GM19238 (cell line): ENCODE measurements around the gene MED12L.

Source experiments
- DNase-seq: peaks from one replicate; pipeline ENCODE4 v3.0.0; 2011; ENCODE audit warnings: low spot score; ENCODE audit not compliant: insufficient read length

MED12L gene

DNA sequence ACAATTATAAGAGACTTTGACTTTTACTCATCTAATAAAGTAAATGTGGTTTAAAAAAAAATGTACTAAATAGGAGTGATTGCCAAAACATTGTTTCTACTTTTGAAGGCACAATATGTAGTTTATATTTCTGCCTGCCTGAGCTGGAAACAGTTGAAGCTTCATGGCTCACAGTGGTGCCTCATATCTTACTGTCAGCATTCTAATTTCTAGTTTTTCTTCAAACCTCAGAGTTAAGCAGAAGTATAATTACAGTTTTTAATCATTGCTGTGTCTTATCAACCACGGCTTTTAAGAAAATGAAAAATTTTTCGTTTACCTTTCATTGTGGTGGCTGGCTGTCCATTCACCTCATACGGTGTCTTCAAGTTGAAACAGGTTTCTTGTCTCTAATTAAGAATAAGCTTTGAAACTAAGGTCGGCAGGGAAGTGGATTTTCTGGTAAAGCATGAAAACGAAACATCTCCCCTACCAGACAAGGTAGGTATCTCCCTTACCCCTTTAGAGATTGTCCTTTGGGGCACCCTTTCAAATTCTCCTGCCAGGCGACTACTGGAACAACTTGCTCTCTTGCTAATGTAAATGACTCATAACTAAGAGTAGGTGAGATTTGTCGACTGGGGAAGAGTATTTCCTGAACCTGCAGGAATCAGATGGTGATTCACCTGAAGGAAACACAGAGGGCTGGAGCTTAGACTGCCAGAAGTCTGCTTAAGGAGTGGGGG is 231.0 kb downstream of the MED12L start, which contains the start of gene GPR87:
Gene GPR87 (minus strand): TSS at position 554 of the 725 bp plus-strand sequence. CDS start 16,720 bp downstream, outside the sequence.
- DNase-seq: no peak

DNA sequence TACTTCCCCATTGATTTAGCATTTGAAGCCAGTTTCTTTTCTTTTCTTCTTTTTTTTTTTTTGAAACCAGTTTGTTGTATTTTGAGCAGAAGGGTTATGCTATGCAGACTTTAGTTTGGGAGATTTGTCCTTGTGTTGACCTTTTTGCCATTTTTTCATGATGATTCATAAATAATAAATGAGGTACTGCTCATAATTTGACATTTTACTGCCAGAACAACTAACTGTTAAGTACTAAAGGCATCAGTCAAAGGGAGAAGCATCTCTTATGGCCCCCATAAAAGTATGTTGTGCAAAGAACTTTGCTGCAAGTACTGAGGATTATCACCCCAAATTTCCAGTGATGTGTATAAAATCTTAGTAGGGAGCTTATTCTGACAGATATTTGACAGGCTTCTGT is 232.8 kb downstream of the MED12L start:
- no peak for DNase-seq

DNA sequence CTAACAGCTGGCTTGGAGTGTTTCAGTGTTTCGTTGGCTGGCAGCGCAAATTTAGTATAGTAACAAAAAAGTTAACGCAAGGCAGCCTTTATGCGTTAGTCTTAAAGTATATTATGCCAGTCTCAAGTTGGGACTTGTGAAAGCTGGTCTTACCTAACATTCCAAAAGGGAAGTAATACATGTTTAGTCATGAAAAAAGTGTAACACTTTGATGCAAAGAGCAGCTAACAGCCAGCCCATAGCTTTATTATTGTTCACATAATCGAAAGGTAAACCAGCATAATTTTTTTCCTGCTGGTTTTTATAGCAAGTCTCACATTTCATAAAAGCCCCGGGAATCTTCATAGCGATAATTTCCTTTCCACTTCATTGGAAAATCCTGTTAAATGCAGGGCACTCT is 233.5 kb downstream of the MED12L start:
- no peak for DNase-seq

DNA sequence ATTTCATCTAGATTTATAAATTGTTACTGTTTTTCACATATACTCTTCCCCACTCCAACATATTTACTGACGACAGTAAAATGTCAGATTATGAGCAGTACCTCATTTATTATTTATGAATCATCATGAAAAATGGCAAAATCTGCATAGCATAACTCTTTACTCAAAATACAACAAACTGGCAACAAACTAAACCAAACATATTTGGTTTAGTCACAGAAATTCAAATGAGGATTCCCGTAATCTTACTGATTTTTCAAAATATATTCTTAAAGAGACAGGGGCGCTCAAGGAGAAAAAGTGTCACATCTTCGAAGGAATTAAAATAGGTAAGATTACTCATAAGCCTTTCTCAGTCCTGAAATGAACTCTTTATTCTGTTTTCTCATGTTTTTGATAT is 234.2 kb downstream of the MED12L start:
- DNase-seq: no peak

DNA sequence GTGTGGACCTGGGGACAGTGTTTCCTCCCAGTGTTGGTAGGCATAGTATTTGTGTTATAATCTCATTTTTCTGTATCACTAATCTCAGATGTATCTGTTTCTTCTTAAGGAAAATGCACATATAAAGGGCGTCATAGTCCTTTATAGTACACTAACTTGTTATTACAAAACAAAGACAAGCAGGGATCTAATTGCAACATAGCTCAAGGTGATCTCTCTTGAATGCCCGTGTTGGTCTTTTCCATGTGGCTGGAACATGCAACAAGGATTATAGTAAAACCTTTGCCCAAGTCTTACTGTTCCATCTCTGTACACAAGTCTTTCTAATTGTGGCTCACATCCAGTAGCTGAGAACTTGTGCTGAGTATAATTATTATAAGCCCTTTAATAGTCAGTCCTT is 234.7 kb downstream of the MED12L start:
- DNase-seq: no peak

DNA sequence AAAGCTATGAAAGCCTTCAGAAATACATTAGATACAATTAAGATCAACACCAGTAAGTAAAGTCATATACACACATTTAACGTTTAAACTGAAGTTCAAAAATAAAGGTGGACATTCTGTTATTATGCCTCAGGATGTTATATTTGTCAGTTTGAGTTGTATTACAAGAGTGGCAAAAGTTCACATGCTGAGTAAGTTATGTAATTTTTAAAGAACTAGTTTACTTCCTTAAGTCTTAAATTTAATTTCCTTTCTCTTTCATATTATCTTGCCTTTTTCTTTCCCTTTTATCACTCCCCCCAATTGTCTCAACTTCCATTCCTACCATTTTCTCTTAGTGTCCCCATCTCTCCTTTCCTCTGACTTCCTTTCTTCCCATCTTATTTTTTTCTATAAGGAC is 236.1 kb downstream of the MED12L start:
- DNase-seq: no peak

DNA sequence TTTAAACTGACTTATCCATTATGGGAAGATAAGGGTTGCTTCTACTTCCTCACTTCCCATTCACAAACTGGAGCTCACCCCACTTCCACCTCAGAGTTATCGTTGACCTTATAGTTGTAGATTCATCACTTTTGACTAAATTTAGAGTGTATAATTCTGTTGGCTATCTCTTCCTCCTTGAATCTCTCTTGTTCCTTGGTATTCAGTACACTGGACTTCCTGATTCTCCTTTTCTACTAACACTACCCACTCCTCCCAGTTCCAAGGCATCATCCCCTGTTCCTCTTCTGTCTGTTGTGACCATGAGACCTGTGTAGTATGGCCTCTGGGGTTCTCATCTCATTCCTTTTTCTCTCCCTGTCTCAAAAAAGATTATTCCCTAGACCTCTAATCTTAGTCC is 237.0 kb downstream of the MED12L start:
- no peak for DNase-seq

DNA sequence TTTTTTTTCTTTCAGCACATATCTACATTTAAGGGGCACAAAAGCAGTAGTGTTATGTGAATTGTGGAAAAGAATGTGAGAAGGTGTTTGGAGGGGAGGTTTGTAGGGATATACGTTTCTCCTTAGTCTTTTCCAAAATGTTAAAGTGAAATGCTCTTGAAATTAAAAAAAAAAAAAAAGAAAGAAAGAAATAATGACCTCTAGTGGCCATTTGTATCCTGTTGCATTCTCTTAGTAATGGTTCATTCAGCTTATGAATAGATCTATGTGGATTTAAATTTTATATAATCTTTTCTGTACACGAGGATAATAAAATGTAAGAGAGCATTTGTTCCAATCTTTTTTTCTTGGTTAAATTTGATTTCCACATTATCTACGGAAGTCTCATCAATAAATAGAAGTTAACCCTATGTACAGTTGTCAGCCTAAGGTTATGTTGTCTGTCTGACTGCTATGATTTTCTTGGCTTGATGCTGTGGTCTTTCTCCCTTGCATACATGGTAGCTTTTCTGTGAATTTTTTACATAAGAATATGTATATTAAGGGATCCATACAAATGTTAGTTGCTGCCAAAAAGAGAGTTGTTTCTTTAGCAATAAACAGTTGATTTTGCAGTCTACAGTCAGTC is 242.2 kb downstream of the MED12L start:
- DNase-seq: no peak

DNA sequence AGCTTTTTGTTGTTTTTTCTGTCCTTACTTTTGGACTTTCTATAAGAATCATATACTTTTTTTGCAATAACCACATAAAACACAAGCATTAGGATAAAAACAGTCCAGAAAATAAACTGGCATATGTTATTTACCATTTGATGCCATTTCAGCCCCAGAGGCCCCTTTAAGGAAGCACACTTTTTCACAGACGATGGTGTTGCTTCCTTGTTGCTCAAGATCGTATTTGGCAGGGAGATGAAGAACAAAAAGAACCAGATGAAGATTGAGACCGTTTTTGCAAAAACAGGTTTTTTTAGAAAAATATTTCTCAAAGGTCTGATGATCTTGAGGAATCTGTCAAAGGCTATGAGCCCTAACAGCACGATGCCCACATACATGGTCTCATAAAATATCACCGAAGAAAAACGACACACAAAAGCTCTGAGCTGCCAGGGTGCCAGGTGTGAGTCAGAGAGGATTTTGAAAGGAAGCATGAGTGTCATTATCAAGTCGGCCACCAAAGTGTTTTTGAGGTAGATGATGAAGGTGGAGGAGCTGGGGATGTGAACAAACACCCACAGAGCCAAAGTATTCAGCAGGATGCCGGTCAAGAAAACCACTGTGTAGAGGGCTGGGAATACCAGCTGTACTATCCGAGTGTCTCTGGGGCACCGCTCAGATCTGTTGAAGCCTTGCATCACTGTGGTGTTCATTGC is 243.0 kb downstream of the MED12L start:
- no peak for DNase-seq

DNA sequence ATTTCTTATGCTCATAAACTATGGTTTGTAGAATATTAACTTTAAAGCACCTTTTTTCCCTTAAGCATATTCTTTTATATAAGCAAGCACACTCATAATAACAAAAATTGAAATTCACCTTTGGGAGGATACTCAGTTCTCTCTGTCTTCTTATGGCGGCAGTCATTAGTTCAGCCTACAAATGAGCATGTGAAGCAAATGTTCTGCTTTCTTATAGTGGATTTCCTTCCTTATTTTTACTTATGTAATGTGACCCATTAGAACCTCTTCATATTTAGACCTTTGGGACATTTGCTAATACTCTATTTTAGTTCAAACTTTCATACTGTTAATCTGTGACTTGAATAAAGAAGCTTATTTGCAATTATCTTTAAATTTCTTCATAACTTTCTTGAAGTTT is 243.9 kb downstream of the MED12L start, which contains the start of gene P2RY13:
Gene P2RY13 (minus strand): TSS at position 187 of the 400 bp plus-strand sequence. CDS start 21 bp downstream, at position 166.
- DNase-seq: no peak

DNA sequence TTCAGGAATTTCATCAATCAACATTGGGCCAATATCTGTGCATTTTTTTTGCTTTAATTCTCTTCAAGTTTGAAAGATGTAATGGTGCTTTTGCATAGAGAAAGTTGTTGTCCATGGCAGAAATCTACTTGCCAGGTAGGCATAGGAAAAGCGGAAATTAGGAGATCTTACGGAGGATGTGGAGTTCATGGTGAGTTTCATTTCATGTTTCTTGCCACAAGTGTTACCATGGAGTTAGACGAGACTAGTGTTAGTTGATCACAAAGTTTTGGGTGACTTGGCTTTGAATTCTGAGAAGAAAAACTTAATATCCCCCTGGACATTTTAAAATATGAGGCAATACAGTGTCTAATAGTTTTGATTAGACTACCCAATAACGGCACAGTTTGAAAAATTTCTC is 244.9 kb downstream of the MED12L start:
- DNase-seq: no peak

DNA sequence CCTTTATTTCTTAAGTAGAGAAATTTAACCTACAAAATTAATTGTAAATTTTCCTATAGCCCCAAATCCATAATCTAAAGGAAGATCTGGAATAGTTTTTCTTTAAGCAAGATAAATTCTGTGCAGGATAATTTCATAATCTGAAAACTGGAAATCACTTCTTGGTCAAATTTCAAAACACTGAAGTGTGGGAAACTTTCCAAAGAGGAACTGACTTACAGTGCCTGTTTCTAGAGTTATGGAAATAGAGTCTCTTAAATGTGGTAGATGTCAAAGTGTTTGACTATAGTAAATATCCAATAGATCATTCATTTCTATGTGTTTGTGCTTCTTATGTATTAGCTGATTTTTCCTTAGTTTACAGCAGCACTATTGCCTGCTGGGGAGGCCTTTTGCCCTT is 245.4 kb downstream of the MED12L start:
- no peak for DNase-seq

DNA sequence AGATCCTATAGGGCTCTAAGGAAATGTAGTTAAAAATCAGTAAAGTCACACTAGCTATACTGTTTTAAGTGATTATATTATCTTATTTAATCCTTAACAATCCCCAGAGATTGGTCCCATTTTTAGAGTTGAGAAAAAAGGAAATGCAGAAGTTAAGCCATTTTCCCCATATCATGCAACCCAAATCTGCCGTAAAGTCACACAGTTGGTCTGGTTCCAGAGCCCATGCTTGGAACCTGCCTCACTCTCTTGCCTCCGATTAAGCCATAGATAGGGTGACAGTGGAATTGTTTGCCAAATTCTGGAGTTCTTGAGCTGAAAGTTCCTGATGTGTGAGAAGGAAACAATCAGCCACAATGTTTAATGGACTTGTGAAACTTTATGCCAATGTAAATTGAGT is 246.2 kb downstream of the MED12L start:
- DNase-seq: no peak

DNA sequence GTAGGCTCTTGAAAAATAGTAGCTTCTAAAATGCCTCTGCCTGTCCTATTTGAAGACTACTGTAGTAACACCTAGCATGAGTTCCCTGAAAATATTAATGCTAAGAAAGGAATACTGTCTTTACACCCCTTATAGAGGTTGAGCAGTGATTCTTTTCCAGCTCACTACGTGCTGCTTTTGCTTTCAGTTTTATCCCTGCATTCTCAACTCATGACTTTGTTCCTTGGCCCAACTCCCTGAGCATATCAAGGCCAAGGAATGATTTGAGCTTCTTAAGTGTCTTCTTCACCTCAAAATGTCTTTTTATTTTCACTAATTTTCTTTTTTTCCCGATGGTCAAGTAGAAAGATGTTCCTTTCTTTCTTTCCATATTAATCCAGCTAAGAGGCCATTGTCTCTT is 260.4 kb downstream of the MED12L start:
- no peak for DNase-seq

DNA sequence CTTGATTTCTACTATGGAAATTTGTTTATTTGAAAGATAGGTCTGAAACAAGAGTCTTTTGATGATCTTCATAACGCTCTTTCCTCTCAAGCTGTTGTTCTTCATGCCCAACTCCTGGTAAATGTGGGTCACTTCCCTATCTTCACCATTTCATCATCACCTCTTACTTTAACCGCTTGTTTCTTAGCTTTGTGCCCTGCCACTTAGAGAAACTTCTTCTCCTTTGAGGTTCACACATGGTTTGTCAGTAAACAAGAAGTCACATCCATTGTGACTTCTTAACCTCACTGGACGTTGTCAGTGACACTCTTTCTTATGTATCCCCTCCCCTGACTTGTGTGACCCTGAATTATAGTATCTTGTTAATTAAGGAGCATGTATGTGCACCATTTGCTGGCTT is 260.8 kb downstream of the MED12L start:
- DNase-seq: no peak

DNA sequence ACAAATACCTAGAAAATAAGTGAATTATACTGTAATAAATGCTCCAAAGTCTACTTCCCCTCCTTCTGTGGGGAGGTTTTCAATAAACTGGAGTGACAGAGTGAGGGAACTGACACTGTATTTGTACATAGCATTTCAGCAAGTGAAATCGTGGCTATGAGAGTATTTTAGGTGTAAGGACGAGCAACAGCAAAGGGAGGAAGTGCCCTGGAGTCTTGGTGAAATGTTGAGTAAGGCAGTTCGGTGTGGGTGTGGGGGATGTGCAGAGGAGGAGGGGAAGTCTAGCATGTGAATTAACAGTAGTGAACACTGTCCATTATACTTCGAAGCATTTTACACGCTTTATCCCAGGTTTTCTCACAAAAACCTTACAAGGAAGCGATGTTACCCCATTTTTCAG is 262.0 kb downstream of the MED12L start:
- no peak for DNase-seq

DNA sequence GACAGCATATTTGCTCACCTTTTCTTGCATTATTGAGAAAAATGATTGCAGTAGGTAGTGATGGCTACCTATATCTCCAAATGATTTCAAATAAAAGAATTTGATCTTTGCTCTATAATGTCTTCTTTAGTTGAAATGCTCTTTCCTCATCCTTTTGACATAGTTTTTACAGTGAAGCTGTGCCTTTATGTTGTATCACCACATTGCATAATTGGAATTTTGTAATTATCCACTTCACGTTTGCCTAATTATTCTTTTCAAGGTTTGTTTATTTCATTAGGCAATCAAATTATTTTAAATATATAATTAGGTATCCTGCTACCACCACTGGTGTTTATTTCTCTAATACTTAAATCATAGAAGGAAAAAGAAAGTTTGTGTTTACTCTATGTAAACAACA is 265.2 kb downstream of the MED12L start:
- DNase-seq: no peak

DNA sequence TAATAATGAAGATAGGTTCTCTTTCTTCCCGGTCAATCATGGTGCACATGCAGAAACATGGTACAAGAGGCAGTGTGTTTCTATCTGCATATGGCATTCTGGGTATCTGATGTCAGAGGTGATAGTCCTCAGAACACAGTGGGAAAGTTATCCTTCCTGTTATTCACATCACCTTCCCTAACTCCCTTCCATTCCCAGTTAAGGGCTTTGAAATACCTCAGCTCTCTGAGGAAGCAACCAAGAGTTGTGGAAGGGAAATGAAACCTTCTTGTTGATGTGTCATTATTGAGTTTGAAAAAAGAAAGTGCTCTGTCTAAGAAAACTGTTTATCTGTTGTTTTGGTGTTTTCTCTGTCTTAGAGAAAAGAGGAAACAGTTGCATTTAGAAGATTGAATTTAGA is 265.8 kb downstream of the MED12L start:
- no peak for DNase-seq

DNA sequence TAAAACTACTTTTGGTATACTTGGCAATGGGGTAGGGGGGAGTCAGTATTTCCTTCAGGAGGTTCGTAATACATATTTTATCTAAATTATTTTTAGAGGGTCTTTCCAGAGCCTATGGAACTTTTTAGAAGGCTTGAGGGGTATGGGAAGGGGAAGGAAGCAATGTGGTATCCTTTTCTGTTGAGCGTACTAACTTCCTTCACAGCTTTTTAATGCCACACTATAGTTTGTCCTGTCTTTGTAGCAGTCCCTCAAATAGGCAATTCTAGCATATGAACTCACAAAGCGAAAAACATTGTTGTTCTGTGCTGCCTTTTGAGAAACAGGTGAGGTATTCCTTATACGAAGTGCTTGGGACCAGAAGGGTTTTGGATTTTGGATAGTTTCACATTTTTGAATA is 266.2 kb downstream of the MED12L start:
- no peak for DNase-seq

DNA sequence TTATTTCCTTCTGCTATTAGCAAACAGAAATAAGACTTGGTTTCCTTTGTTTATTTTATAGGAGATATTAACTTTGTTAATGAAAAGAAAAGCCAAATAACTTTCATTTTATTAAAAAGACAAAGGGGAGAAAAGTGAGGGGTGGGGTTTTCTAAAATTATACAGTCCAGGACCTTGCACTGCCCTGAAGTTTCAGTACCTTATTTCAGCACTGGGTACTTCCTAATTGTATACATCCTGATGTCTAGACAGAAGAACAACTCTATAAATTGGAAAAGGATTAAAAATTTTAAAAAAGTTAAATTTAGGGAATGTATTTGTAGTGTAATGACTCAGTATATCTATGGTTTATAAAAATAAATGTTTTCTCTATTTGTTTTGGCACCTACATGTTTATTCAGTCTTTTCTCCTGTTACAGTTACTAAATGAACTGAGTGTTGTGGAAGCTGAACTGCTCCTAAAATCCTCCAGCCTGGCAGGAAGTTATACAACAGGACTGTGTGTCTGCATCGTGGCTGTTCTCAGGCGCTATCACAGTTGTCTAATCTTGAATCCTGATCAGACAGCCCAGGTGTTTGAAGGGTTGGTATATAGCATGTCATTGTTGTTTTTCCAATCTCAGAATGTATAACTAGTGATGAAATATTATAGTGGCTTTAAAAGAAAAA is 271.5 kb downstream of the MED12L start:
- DNase-seq: no peak

DNA sequence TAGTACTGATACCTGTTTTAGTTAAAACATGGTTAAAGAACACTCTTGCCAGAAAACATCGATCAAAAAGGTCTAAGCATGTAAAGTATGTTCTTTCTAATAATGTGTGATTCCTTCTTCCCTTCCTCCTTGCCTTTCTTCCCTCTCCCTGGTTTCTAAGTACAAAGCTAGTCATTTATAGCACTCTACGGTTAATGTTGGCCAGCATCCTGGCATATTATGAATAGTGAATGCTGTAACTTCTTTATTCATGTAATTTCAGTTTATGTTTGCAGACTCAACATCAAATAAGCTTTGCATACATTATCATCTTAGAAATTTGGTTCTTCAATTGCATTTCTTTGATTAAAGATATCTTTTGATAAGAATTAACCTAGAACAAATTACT is 272.0 kb downstream of the MED12L start:
- DNase-seq: no peak

DNA sequence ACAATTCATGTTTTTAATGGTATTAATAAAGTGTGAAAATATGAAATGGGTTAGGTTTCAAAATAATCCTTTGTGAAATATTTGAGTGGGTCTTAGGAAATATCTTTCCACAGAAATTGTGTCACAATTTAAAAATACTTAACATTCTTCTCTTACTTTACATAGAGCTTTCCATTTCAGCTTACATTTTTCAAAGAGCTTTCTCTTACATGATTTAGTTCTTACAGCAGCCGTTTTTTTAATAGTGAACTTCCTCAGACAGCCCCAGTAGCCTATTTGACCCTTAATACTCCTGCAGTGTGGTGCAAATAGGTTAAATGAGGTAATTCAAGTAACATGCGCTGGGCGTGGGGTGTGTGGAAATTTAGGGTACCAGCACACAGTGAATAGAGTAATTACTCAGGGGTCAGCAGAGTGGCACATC is 277.3 kb downstream of the MED12L start:
- no peak for DNase-seq
